AG04449 (cell line): ENCODE data around the gene CDK6.

Experiments
- CTCF ChIA-PET: fragments of 350-600 bp; formaldehyde crosslinking; extraction: SDS; loops from one replicate; lab custom pipeline; 2021; ENCODE audit warnings: antibody characterized with exemption; lab: Yijun Ruan, JAX
- POLR2A ChIA-PET: fragments of 400-600, 350-600 bp; formaldehyde crosslinking; extraction: SDS; loops from one replicate; lab custom pipeline; 2020; ENCODE audit warnings: antibody characterized with exemption, inconsistent platforms; lab: Yijun Ruan, JAX
- DNase-seq: peaks from one replicate; pipeline ENCODE4 v3.0.0-alpha.2; 2010; ENCODE audit warnings: low read depth, low spot score
- H3K4me3 ChIP-seq: 2 replicates; pipeline ENCODE4 v1.5.1; 2011; ENCODE audit warnings: low read depth, mild to moderate bottlenecking, control low read depth, low read length
- TF ChIP-seq, protein P1 (sequence below): IDR thresholded peaks from one replicate; pipeline ENCODE4 v1.5.1; 2011; ENCODE audit warnings: mild to moderate bottlenecking, moderate library complexity, low read length, control low read depth, inconsistent platforms; ENCODE audit not compliant: insufficient read depth; ENCODE audit errors: missing control alignments

Gene CDK6

DNA sequence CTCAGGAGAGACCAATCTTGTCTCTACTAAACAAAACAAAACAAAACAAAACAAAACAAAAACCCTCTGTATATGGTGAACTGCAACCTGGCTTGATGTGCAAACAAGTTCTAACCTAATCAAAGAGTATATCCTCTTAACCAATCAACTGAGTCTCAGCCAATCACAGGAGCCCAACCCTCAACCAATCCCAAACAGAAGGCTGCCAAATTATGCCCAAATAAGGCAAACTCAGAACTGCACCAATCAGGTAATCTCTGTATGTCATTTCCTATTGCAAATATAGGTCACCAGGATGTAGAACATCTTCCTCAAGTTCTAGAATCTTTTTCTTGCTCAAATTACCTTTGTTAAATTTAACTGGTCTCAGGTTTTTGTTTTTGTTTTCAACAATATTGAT, 251.4 kb downstream of the CDK6 start:
- no peak for DNase-seq
- POLR2A ChIA-PET = no interaction called here
- TF ChIP-seq, protein P1, sequence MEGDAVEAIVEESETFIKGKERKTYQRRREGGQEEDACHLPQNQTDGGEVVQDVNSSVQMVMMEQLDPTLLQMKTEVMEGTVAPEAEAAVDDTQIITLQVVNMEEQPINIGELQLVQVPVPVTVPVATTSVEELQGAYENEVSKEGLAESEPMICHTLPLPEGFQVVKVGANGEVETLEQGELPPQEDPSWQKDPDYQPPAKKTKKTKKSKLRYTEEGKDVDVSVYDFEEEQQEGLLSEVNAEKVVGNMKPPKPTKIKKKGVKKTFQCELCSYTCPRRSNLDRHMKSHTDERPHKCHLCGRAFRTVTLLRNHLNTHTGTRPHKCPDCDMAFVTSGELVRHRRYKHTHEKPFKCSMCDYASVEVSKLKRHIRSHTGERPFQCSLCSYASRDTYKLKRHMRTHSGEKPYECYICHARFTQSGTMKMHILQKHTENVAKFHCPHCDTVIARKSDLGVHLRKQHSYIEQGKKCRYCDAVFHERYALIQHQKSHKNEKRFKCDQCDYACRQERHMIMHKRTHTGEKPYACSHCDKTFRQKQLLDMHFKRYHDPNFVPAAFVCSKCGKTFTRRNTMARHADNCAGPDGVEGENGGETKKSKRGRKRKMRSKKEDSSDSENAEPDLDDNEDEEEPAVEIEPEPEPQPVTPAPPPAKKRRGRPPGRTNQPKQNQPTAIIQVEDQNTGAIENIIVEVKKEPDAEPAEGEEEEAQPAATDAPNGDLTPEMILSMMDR = no peak

DNA sequence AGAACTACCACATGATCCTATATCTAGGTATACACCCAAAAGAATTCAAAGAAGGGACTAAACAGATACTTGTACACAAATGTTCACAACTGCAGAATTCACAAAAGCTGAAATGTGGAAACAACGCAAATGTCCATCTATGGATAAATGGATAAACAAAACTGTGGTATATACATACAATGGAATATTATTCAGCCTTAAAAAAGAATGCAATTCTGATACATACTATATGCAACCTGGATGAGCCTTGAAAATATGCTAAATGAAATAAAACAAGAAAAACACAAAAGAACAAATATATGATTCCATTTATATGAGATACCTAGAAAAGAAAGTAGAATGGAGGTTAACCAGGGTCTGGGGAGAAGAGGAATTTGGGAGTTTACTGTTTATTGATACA, 253.4 kb downstream of the CDK6 start:
- ChIA-PET CTCF (interaction anchor here (6.9 kb wide), 1 partner anchor 8 kb away, joined by 41 read pairs; the partner anchor contains the start of gene FAM133B), POLR2A (no interaction called here)
- no peak for DNase-seq
- H3K4me3 ChIP-seq = no peak overlapping the region
- TF ChIP-seq, protein P1 = no peak

More for the DNA sequence above, 251.4 kb downstream of the CDK6 start:
- CTCF ChIA-PET = interaction anchor here (0.7 to 1.4 kb wide), 2 partner anchors 21 to 56 kb away, joined by 3 to 4 read pairs; partner anchors contain the start of genes PEX1 and RBM48
- H3K4me3 ChIP-seq = no peak overlapping the region

- H3K4me3 ChIP-seq = no peak overlapping the region
- TF ChIP-seq, protein P1 = no peak
- ChIA-PET POLR2A (no interaction called here), CTCF (interaction anchor here (0.8 kb wide), 1 partner anchor 14 kb away, joined by 5 read pairs; the partner anchor contains the start of gene FAM133B)
- no peak for DNase-seq
Observed at GRCh38 chr7:92576296-92576695, 260.1 kb downstream of the CDK6 start.

DNA sequence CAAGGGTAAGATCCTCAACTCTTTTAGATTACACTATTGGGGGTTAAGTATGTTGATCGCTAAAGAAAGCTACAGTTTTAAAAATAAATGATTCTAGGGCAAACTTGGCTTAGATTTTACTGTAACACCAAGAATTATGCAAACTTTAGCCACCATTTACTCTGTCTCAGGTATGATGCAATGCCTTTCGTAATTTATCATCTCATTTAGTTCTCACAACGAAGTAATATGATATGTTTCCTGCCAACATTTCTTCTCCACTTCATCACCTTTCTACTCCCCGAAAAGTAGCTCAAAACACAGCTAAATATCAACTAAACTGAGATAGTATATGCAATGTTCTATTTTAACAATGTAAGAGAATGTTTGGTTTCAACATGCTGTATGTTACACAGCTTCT, 267.2 kb downstream of the CDK6 start:
- DNase-seq = no peak

GRCh38 chr7:92567460-92567859, 268.9 kb downstream of the CDK6 start:
- ChIA-PET CTCF (interaction anchor here (2.2 kb wide), 1 partner anchor 23 kb away, joined by 9 read pairs; the partner anchor contains the start of gene FAM133B), POLR2A (no interaction called here)
- no peak for DNase-seq
- TF ChIP-seq, protein P1 = no peak
- H3K4me3 ChIP-seq = no peak overlapping the region

More for the DNA sequence above, 267.2 kb downstream of the CDK6 start:
- ChIA-PET POLR2A (interaction anchor here (0.8 kb wide), 1 partner anchor 9 kb away, joined by 3 read pairs; no protein-coding TSS in a partner anchor), CTCF (interaction anchor here (0.9 kb wide), 2 partner anchors 9 kb away, joined by 4 to 6 read pairs; no protein-coding TSS in a partner anchor)
- no peak overlapping the region for H3K4me3 ChIP-seq
- TF ChIP-seq, protein P1 = no peak

GRCh38 chr7:92563345-92563744, 273.0 kb downstream of the CDK6 start:
- POLR2A ChIA-PET = no interaction called here
- TF ChIP-seq, protein P1 = no peak
- no peak overlapping the region for H3K4me3 ChIP-seq
- DNase-seq = no peak
- CTCF ChIA-PET = interaction anchor here (1.3 to 1.9 kb wide), 2 partner anchors 10 to 35 kb away, joined by 4 to 7 read pairs; partner anchors contain the start of genes PEX1 and RBM48
